Liver (tissue), 3 donors: Measurements from ENCODE around the gene B4GALT1.

Experiments
- ATF3 ChIP-seq: IDR thresholded peaks from 2 replicates; pipeline ENCODE4 v1.6.1; 2016; ENCODE audit warnings: antibody characterized with exemption
- CTCF ChIP-seq: fragments of 150-350 bp; IDR thresholded peaks from 2 replicates; pipeline ENCODE4 v1.5.1; 2017; ENCODE audit warnings: improper control_type of control experiment, low read depth, low read length; ENCODE audit not compliant: missing input control
- EGR1 ChIP-seq, 2 donors: IDR thresholded peaks; 2 replicates each; pipeline ENCODE4 v1.6.1; 2016 to 2018; ENCODE audit warnings: antibody characterized with exemption in 2 of 2, low read depth in 2 of 2
- FOXA1 ChIP-seq: IDR thresholded peaks from 2 replicates; pipeline ENCODE4 v1.6.1; 2016; ENCODE audit warnings: antibody characterized with exemption
- GABPA ChIP-seq, 2 donors: IDR thresholded peaks in 1 of 2; conservative IDR thresholded peaks in 1 of 2; 2 replicates each; pipeline ENCODE4 v1.6.1; 2016; ENCODE audit warnings: antibody characterized with exemption in 2 of 2, mild to moderate bottlenecking in 1 of 2, moderate library complexity in 1 of 2
- HNF4A ChIP-seq, 2 donors: conservative IDR thresholded peaks; 2 replicates each; pipeline ENCODE4 v1.6.1; 2016; ENCODE audit warnings: antibody characterized with exemption in 2 of 2, mild to moderate bottlenecking in 2 of 2
- JUND ChIP-seq, 2 donors: IDR thresholded peaks; 2 replicates each; pipeline ENCODE4 v1.6.1; 2016; ENCODE audit warnings: antibody characterized with exemption in 2 of 2
- MAX ChIP-seq: IDR thresholded peaks from 2 replicates; pipeline ENCODE4 v1.6.1; 2016; ENCODE audit warnings: antibody characterized with exemption
- RAD21 ChIP-seq, 2 donors: IDR thresholded peaks; 2 replicates each; pipeline ENCODE4 v1.6.1; 2016; ENCODE audit warnings: antibody characterized with exemption in 2 of 2, mild to moderate bottlenecking in 2 of 2
- REST ChIP-seq: IDR thresholded peaks from 2 replicates; pipeline ENCODE4 v1.6.1; 2016; ENCODE audit warnings: antibody characterized with exemption, mild to moderate bottlenecking
- RXRA ChIP-seq, 2 donors: IDR thresholded peaks; 2 replicates each; pipeline ENCODE4 v1.6.1; 2017 to 2018; ENCODE audit warnings: antibody characterized with exemption in 2 of 2, mild to moderate bottlenecking in 1 of 2
- SP1 ChIP-seq: IDR thresholded peaks from 2 replicates; pipeline ENCODE4 v1.6.1; 2018; ENCODE audit warnings: antibody characterized with exemption, mild to moderate bottlenecking
- TAF1 ChIP-seq: conservative IDR thresholded peaks from 2 replicates; pipeline ENCODE4 v1.6.1; 2016; ENCODE audit warnings: antibody characterized with exemption, mild to moderate bottlenecking
- YY1 ChIP-seq: IDR thresholded peaks from 2 replicates; pipeline ENCODE4 v1.6.1; 2016; ENCODE audit warnings: antibody characterized with exemption, mild to moderate bottlenecking
- donor health status: healthy.
- donor health status: healthy.

- TF ChIP-seq REST (no peak), CTCF (no peak), TAF1 (no peak), JUND (IDR thresholded peaks at IDR 0.05) (no peak), MAX (no peak), FOXA1 (no peak), RAD21 (IDR thresholded peaks at IDR 0.05) (no peak), ATF3 (no peak), GABPA (IDR thresholded peaks at IDR 0.05 in 1 of 2, conservative IDR thresholded peaks at IDR 0.05 in 1 of 2) (no peak), RXRA (IDR thresholded peaks at IDR 0.05) (no peak), HNF4A (conservative IDR thresholded peaks at IDR 0.05) (no peak), YY1 (no peak), EGR1 (IDR thresholded peaks at IDR 0.05; ENCODE audit: low read depth in 2 of 2) (no peak), SP1 (no peak)
These were observed 62.7 kb downstream of the B4GALT1 start for GRCh38 chr9:33104401-33104800.
